Neural progenitor cell (in vitro differentiated cells): ENCODE results near the gene OTOP3. TPM values are rescaled to one million over a fixed set of nuclear protein-coding genes. Genes with fewer than 3 reads are reported as not detected.

Source experiments
- DNase-seq: peaks from one replicate; pipeline ENCODE4 v3.0.0-alpha.2; 2016; ENCODE audit warnings: low spot score
- H2AFZ ChIP-seq: fragments of 200-600 bp; sonication (generic); replicated peaks from 2 replicates; pipeline ENCODE4 v1.6.1; 2016; ENCODE audit warnings: antibody characterized with exemption
- H3F3A ChIP-seq: fragments of 200-600 bp; sonication (generic); 2 replicates; pipeline ENCODE4 v1.6.1; 2016; ENCODE audit warnings: antibody characterized with exemption, low read depth
- H3K27ac ChIP-seq: fragments of 200-600 bp; sonication (generic); 2 replicates; pipeline ENCODE4 v1.5.1; 2016; ENCODE audit warnings: mild to moderate bottlenecking
- H3K27me3 ChIP-seq: fragments of 200-600 bp; sonication (generic); 2 replicates; pipeline ENCODE4 v1.6.1; 2016; ENCODE audit warnings: mild to moderate bottlenecking, moderate library complexity
- H3K36me3 ChIP-seq: fragments of 200-600 bp; sonication (generic); 2 replicates; pipeline ENCODE4 v1.5.1; 2016
- H3K4me1 ChIP-seq: fragments of 200-600 bp; sonication (generic); 2 replicates; pipeline ENCODE4 v1.6.1; 2016; ENCODE audit warnings: mixed run types
- H3K4me2 ChIP-seq: fragments of 200-600 bp; sonication (generic); 2 replicates; pipeline ENCODE4 v1.6.1; 2016
- H3K4me3 ChIP-seq: fragments of 200-600 bp; sonication (generic); 2 replicates; pipeline ENCODE4 v1.5.1; 2016
- H3K79me2 ChIP-seq: fragments of 200-600 bp; sonication (generic); 2 replicates; pipeline ENCODE4 v1.6.1; 2016; ENCODE audit warnings: low read depth
- H3K9ac ChIP-seq: fragments of 200-600 bp; sonication (generic); 2 replicates; pipeline ENCODE4 v1.6.1; 2016
- H3K9me3 ChIP-seq: fragments of 200-600 bp; sonication (generic); 2 replicates; pipeline ENCODE4 v1.5.1; 2016; ENCODE audit warnings: low read depth
- H4K20me1 ChIP-seq: fragments of 200-600 bp; sonication (generic); 2 replicates; pipeline ENCODE4 v1.6.1; 2016; ENCODE audit warnings: low read depth
- H3K27ac Mint-ChIP-seq: 3 replicates; pipeline ENCODE4 v1.8.0; 2021; ENCODE audit warnings: mixed read lengths
- H3K27me3 Mint-ChIP-seq: 2 replicates; pipeline ENCODE4 v1.8.0; 2022; ENCODE audit warnings: low read depth, mild to moderate bottlenecking, inconsistent platforms, moderate library complexity, mixed read lengths; ENCODE audit not compliant: insufficient read depth
- H3K36me3 Mint-ChIP-seq: 3 replicates; pipeline ENCODE4 v1.8.0; 2021; ENCODE audit warnings: mixed read lengths
- H3K4me1 Mint-ChIP-seq: 3 replicates; pipeline ENCODE4 v1.8.0; 2021; ENCODE audit warnings: mixed read lengths
- H3K4me3 Mint-ChIP-seq: 3 replicates; pipeline ENCODE4 v1.8.0; 2021; ENCODE audit warnings: mild to moderate bottlenecking, moderate library complexity, mixed read lengths
- H3K9me3 Mint-ChIP-seq: 3 replicates; pipeline ENCODE4 v1.8.0; 2020; ENCODE audit warnings: mixed read lengths
- CTCF ChIP-seq: fragments of 200-600 bp; sonication (generic); IDR thresholded peaks from 2 replicates; pipeline ENCODE4 v1.5.1; 2017; ENCODE audit warnings: antibody characterized with exemption, mild to moderate bottlenecking
- EZH2 ChIP-seq: fragments of 200-600 bp; sonication (generic); IDR thresholded peaks from 2 replicates; pipeline ENCODE4 v1.6.1; 2017; ENCODE audit warnings: antibody characterized with exemption, mild to moderate bottlenecking, moderate library complexity
- EZH2phosphoT487 ChIP-seq: fragments of 200-600 bp; sonication (generic); IDR thresholded peaks from 2 replicates; pipeline ENCODE4 v1.6.1; 2017; ENCODE audit warnings: antibody characterized with exemption
- total RNA-seq: library from RNA; depleted of rRNA; stranded (reverse); fragments of >200 nt; gene quantifications from 2 replicates; pipeline ENCODE4 v1.2.3, GENCODE V29; 2015; ENCODE audit warnings: low replicate concordance

Gene OTOP3
- total RNA-seq, 1 donor from 2014 or later: not detected

GRCh38 chr17:74990581-74991105, 54.9 kb downstream of the OTOP3 start:
- Histone ChIP-seq H3K27ac (no peak overlapping the region), H4K20me1 (peaks cover 20% of the 10 kb centered on the region), H3K4me1 (peaks cover 5% of the 10 kb centered on the region), H3K36me3 (no peaks in the 10 kb centered on the region), H3K9ac (no peak overlapping the region), H2AFZ (no peak overlapping the region), H3K9me3 (no peaks in the 10 kb centered on the region), H3K4me3 (no peak overlapping the region), H3K27me3 (no peaks in the 10 kb centered on the region), H3K4me2 (no peak overlapping the region), H3K79me2 (peaks cover 27% of the 10 kb centered on the region), H3F3A (peaks cover 11% of the 10 kb centered on the region)
- peaks cover 14% of the 10 kb centered on the region for H3K4me1 Mint-ChIP-seq
- H3K4me3 Mint-ChIP-seq: peak overlapping the region; percentile 50
- peaks cover 4% of the 10 kb centered on the region for H3K36me3 Mint-ChIP-seq
- no peaks in the 10 kb centered on the region for H3K9me3 Mint-ChIP-seq
- no peak overlapping the region for H3K27ac Mint-ChIP-seq
- no peak for TF ChIP-seq EZH2
- TF ChIP-seq EZH2phosphoT487: no peak
- TF ChIP-seq CTCF: no peak
- no peak for DNase-seq
- peaks cover 5% of the 10 kb centered on the region for H3K27me3 Mint-ChIP-seq

GRCh38 chr17:74992223-74992622, 56.5 kb downstream of the OTOP3 start:
- Histone ChIP-seq H3K79me2 (peaks cover 27% of the 10 kb centered on the region), H4K20me1 (peaks cover 20% of the 10 kb centered on the region), H3F3A (peaks cover under 1% of the 10 kb centered on the region), H3K9me3 (no peaks in the 10 kb centered on the region), H3K4me1 (peaks cover 5% of the 10 kb centered on the region), H3K9ac (no peak overlapping the region), H3K4me3 (no peak overlapping the region), H3K36me3 (no peaks in the 10 kb centered on the region), H3K4me2 (no peak overlapping the region), H3K27me3 (no peaks in the 10 kb centered on the region), H3K27ac (no peak overlapping the region), H2AFZ (no peak overlapping the region)
- no peak for DNase-seq
- TF ChIP-seq CTCF (no peak), EZH2 (no peak), EZH2phosphoT487 (no peak)
- Mint-ChIP-seq H3K27ac (no peak overlapping the region), H3K27me3 (peaks cover 3% of the 10 kb centered on the region), H3K4me1 (peaks cover 12% of the 10 kb centered on the region), H3K36me3 (peaks cover 5% of the 10 kb centered on the region), H3K9me3 (no peaks in the 10 kb centered on the region), H3K4me3 (no peak overlapping the region)

DNA sequence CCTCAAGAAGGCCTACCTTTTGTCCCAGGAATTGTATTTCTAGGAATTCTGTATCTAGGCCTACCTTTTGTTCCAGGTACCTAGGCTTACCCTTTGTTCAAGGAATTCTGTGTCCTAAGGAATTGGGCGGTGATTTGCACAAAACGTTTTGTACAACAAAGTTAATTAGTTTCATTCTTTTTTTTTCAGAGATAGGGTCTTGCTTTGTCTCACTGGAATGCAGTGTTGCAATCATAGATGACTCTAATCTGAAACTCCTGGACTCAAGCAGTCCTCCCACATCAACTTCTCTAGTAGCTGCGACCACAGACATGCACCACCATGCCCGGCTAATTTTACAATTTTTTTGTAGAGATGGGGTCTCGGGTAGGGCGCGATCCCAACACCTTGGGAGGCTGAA, 58.7 kb downstream of the OTOP3 start:
- H3K79me2 ChIP-seq: peaks cover 14% of the 10 kb centered on the region
- no peak overlapping the region for H3K9ac ChIP-seq
- Mint-ChIP-seq H3K36me3 (peaks cover 5% of the 10 kb centered on the region), H3K9me3 (no peaks in the 10 kb centered on the region), H3K27me3 (peaks cover 3% of the 10 kb centered on the region), H3K4me1 (peaks cover 3% of the 10 kb centered on the region), H3K4me3 (no peak overlapping the region), H3K27ac (no peak overlapping the region)
- no peaks in the 10 kb centered on the region for H3K36me3 ChIP-seq
- H3K27me3 ChIP-seq: no peaks in the 10 kb centered on the region
- DNase-seq: no peak
- H3K4me3 ChIP-seq: no peak overlapping the region
- TF ChIP-seq EZH2 (no peak), CTCF (no peak), EZH2phosphoT487 (no peak)
- H3F3A ChIP-seq: no peaks in the 10 kb centered on the region
- no peak overlapping the region for H3K4me2 ChIP-seq
- peaks cover 11% of the 10 kb centered on the region for H4K20me1 ChIP-seq
- H3K27ac ChIP-seq: no peak overlapping the region
- H3K9me3 ChIP-seq: no peaks in the 10 kb centered on the region
- H3K4me1 ChIP-seq: no peaks in the 10 kb centered on the region
- no peak overlapping the region for H2AFZ ChIP-seq
